GM12878 (cell line): ENCODE results near the gene BRCA2. TPM values are rescaled to one million over a fixed set of nuclear protein-coding genes. Genes with fewer than 3 reads are reported as not detected.

ENCODE experiments used
- ATAC-seq: fragments of 200-7000 bp; cut with Tn5 transposase; 3 replicates; pipeline ENCODE4 v1.9.1; 2020; ENCODE audit warnings: mild to moderate bottlenecking, moderate library complexity
- BruUV-seq: library from RNA; stranded (reverse); fragments of 400-500 nt; replicated peaks from 2 replicates; lab custom pipeline; 2021; lab: Mats Ljungman, UMichigan
- CTCF ChIA-PET: fragments of 300-600 bp; sonication (Branson Sonifier 250); formaldehyde crosslinking; extraction: SDS; loops from one replicate; lab custom pipeline; 2021; ENCODE audit warnings: inconsistent platforms; lab: Yijun Ruan, JAX
- POLR2A ChIA-PET: fragments of 350-600 bp; formaldehyde crosslinking; extraction: SDS; loops from one replicate; lab custom pipeline; 2021; ENCODE audit warnings: inconsistent platforms; lab: Charles Lee
- RAD21 ChIA-PET: fragments of 300-600 bp; sonication (Branson Sonifier 250); formaldehyde crosslinking; loops from one replicate; lab custom pipeline; 2023; ENCODE audit warnings: antibody characterized with exemption; ENCODE audit not compliant: unreplicated experiment; lab: Charles Lee
- SMC1A ChIA-PET: fragments of 300-600 bp; sonication (Branson Sonifier 250); formaldehyde crosslinking; loops from one replicate; lab custom pipeline; 2023; ENCODE audit not compliant: unreplicated experiment, uncharacterized antibody; lab: Charles Lee
- DNase-seq: peaks from one replicate; pipeline ENCODE4 v3.0.0-alpha.2; 2011; ENCODE audit warnings: low read depth, low spot score
- FAIRE-seq: peaks from 3 replicates; lab custom pipeline; 2011; peaks lifted over from hg19 to GRCh38; lab: Jason Lieb, UNC
- H2AFZ ChIP-seq: 2 replicates; pipeline ENCODE4 v1.6.0; 2011; ENCODE audit warnings: low read depth, low read length, control low read depth; ENCODE audit not compliant: control insufficient read depth
- H3K27ac ChIP-seq: 2 replicates; pipeline ENCODE4 v1.5.1; 2011; ENCODE audit warnings: control low read depth; ENCODE audit not compliant: control insufficient read depth, insufficient read depth
- H3K27me3 ChIP-seq, 2 experiments: replicated peaks in 1 of 2; 2 replicates each; pipeline versions ENCODE4 v1.6.0 to v1.6.1; 2011; ENCODE audit warnings: low read length in 1 of 2; ENCODE audit not compliant: control insufficient read depth in 2 of 2, insufficient read depth in 2 of 2
- H3K36me3 ChIP-seq, 2 experiments: 2 replicates each; pipeline ENCODE4 v1.5.1; 2011; ENCODE audit warnings: low read length in 1 of 2; ENCODE audit not compliant: control insufficient read depth in 2 of 2, insufficient read depth in 2 of 2
- H3K4me1 ChIP-seq: 2 replicates; pipeline ENCODE4 v1.6.1; 2011; ENCODE audit warnings: mild to moderate bottlenecking, low read length, moderate library complexity, mixed read lengths; ENCODE audit not compliant: control insufficient read depth, insufficient read depth
- H3K4me2 ChIP-seq: 2 replicates; pipeline ENCODE4 v1.6.0; 2011; ENCODE audit warnings: control low read depth; ENCODE audit not compliant: control insufficient read depth, insufficient read depth
- H3K4me3 ChIP-seq: fragments of 200-600 bp; sonication (generic); 2 replicates; pipeline ENCODE4 v1.5.1; 2016
- H3K79me2 ChIP-seq: 2 replicates; pipeline ENCODE4 v1.6.0; 2011; ENCODE audit warnings: low read length; ENCODE audit not compliant: control insufficient read depth, insufficient read depth
- H3K9ac ChIP-seq: 2 replicates; pipeline ENCODE4 v1.8.0; 2011; ENCODE audit warnings: low read length, control low read depth, mixed read lengths; ENCODE audit not compliant: control insufficient read depth, insufficient read depth
- H3K9me3 ChIP-seq: replicated peaks from 3 replicates; pipeline ENCODE4 v1.5.1; 2011; ENCODE audit warnings: mild to moderate bottlenecking, low read length; ENCODE audit not compliant: control insufficient read depth, insufficient read depth
- H4K20me1 ChIP-seq: 2 replicates; pipeline ENCODE4 v1.6.0; 2011; ENCODE audit not compliant: control insufficient read depth, insufficient read depth
- CBFB ChIP-seq: IDR thresholded peaks from 2 replicates; pipeline ENCODE4 v1.6.1; 2016; ENCODE audit warnings: antibody characterized with exemption, low read depth
- CBX5 ChIP-seq: sonication (generic); IDR thresholded peaks from 2 replicates; pipeline ENCODE4 v1.6.1; 2016; ENCODE audit warnings: low read depth, moderate library complexity, mild to moderate bottlenecking, inconsistent platforms
- NFIC ChIP-seq: IDR thresholded peaks from 2 replicates; pipeline ENCODE4 v1.6.1; 2012; ENCODE audit warnings: low read depth, mild to moderate bottlenecking, inconsistent platforms, low read length, moderate library complexity
- NFXL1 ChIP-seq: fragments of 450-650 bp; IDR thresholded peaks from 2 replicates; pipeline ENCODE4 v1.6.1; 2017; ENCODE audit warnings: antibody characterized with exemption, mild to moderate bottlenecking, borderline replicate concordance
- NFYB ChIP-seq: IDR thresholded peaks from 2 replicates; pipeline ENCODE4 v1.6.1; 2011; ENCODE audit warnings: low read depth, mild to moderate bottlenecking, low read length, improper control_type of control experiment, moderate library complexity; ENCODE audit not compliant: insufficient read depth
- WGBS: methylation state at CpG from one replicate; pipeline ENCODE4 v1.1.6; 2016; ENCODE audit warnings: low lambda C conversion rate; ENCODE audit not compliant: insufficient replicate concordance, insufficient coverage; ENCODE audit errors: missing lambda C conversion rate; 5-methylcytosine and 5-hydroxymethylcytosine counted together
- in situ Hi-C: fragments of 300-500 bp; cut with MboI; formaldehyde crosslinking; loops from 9 replicates; pipeline ENCODE4 v1.14.3; 2018; ENCODE audit warnings: mixed read lengths
- intact Hi-C: fragments of 100-400 bp; cut with micrococcal nuclease; formaldehyde crosslinking; loops from one replicate; pipeline ENCODE4 v1.14.2; 2022; ENCODE audit not compliant: unreplicated experiment
- polyA plus RNA-seq, 11 experiments: library from polyadenylated mRNA; depleted of rRNA in 4 of 11; unstranded in 6 of 11; stranded (reverse) in 5 of 11; fragments of >200 nt; fragmentation: Nextera tagmentation in 4 of 11; fragmentation: Illumina TruSeq in 1 of 11; extraction: Ambion mirVana in 4 of 11; extraction: Trizol in 1 of 11; gene quantifications; 1 replicate in 1 of 11; 2 replicates in 10 of 11; pipeline versions ENCODE4 v1.2.1 to v1.2.3, GENCODE V29; 2011 to 2016; ENCODE audit warnings: inconsistent platforms in 2 of 11, missing spikeins in 2 of 11, low read depth in 1 of 11
- total RNA-seq, 4 experiments: library from RNA; depleted of rRNA in 3 of 4; stranded (reverse); fragments of >200 nt in 3 of 4; fragmentation: Illumina TruSeq in 1 of 4; extraction: Trizol in 1 of 4; gene quantifications; 2 replicates each; pipeline versions ENCODE4 v1.2.1 to v1.2.3, GENCODE V29; 2013 to 2021
- TF ChIP-seq, protein P1 (sequence below): fragments of 450-650 bp; IDR thresholded peaks from 2 replicates; pipeline ENCODE4 v1.6.1; 2014; ENCODE audit warnings: mild to moderate bottlenecking
- TF ChIP-seq, protein P2 (sequence below): fragments of 450-650 bp; IDR thresholded peaks from 2 replicates; pipeline ENCODE4 v1.6.1; 2017; ENCODE audit warnings: mild to moderate bottlenecking, moderate library complexity
- TF ChIP-seq, protein P3 (sequence below): fragments of 450-650 bp; IDR thresholded peaks from 2 replicates; pipeline ENCODE4 v1.6.1; 2017; ENCODE audit warnings: mild to moderate bottlenecking, low read depth, inconsistent platforms; ENCODE audit not compliant: poor library complexity, severe bottlenecking

The BRCA2 gene
- total and polyA plus RNA-seq, 10 of the 15 experiments (the other 5 are each of a cell fraction or from before 2014, with no cell fraction given) = 7.6 to 42.2 (median 23.9) TPM

DNA sequence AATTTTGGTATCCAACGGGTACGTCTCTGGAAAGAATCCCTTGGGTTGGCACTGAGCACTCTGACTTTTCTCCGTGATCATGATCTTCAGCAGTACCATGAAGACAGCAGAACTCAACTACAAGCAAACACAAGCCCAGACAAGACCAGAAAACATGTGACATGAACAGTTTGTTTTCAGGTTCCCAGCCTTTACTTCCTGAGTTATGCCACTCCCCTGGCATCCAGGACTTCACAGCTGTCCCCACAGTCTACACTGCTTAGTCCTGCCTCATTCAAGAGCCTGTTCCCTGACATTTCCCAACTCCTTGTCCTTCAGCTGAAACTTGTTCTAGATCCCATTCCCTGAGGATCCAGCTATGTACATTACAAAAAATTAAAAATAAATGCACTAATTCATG lies 117.5 kb downstream of the BRCA2 start:
- in situ Hi-C loops (loop anchor here (25.0 kb wide), 1 partner anchor 1104 kb away; no protein-coding TSS in a partner anchor), intact Hi-C loops (no loop called here)
- H4K20me1 ChIP-seq = no peaks in the 10 kb centered on the region
- H2AFZ ChIP-seq = no peak overlapping the region
- H3K9me3 ChIP-seq = no peaks in the 10 kb centered on the region
- H3K36me3 ChIP-seq = no peaks in the 10 kb centered on the region
- DNase-seq = no peak
- ChIA-PET POLR2A (interaction anchor here (0.6 to 2.4 kb wide), 2 partner anchors 10 to 137 kb away, joined by 3 to 10 read pairs; no protein-coding TSS in a partner anchor), CTCF (interaction anchor here (1.3 kb wide), 1 partner anchor 10 kb away, joined by 3 read pairs; no protein-coding TSS in a partner anchor), RAD21 (no interaction called here), SMC1A (interaction anchor here (0.9 kb wide), 1 partner anchor 51 kb away, joined by 3 read pairs; no protein-coding TSS in a partner anchor)
- H3K27ac ChIP-seq = no peak overlapping the region; the same call in 1 of the 2 replicates
- H3K9ac ChIP-seq = no peak overlapping the region
- FAIRE-seq = no peak
- WGBS = 100% methylated on average over 3 of the region's 3 CpGs
- H3K4me1 ChIP-seq = peaks cover 13% of the 10 kb centered on the region
- TF ChIP-seq CBFB = no peak
- H3K27me3 ChIP-seq = no peaks in the 10 kb centered on the region
- H3K79me2 ChIP-seq = peaks cover 8% of the 10 kb centered on the region
- H3K4me2 ChIP-seq = no peak overlapping the region
- H3K4me3 ChIP-seq = no peak overlapping the region
- no TSS peak for BruUV-seq
- ATAC-seq = no peak

DNA sequence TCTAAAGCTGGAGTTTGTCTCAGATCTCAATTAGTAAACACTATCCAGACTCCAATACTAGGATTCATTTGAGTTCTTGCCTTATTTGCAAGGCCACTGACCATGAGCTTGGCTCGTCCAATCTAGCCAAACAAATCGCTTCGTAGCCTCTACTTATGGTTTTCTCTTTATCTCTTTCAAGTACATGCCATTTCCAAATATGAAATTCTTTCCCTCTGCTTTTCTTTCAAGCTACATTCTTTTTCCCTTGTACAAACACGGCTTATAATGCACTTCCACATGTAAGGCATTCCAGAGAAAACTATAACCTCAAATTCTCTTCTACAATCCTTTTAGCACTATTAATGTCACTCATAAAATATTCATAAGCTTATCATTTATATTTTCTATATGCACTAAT lies 123.6 kb downstream of the BRCA2 start:
- H3K79me2 ChIP-seq = no peaks in the 10 kb centered on the region
- no peak for ATAC-seq
- no peak overlapping the region for H3K27ac ChIP-seq
- RAD21 ChIA-PET = interaction anchor here (0.5 to 1.7 kb wide), 2 partner anchors 142 to 619 kb away, joined by 3 read pairs; no protein-coding TSS in a partner anchor
- POLR2A ChIA-PET = interaction anchor here (2.6 kb wide), 1 partner anchor 10 kb away, joined by 16 read pairs; the partner anchor contains the start of gene N4BP2L1
- H3K4me3 ChIP-seq = no peak overlapping the region
- no peak overlapping the region for H3K9ac ChIP-seq
- WGBS = 97% methylated on average over 4 of the region's 4 CpGs
- no TSS peak for BruUV-seq
- no peaks in the 10 kb centered on the region for H4K20me1 ChIP-seq
- no peak for FAIRE-seq
- no peak overlapping the region for H2AFZ ChIP-seq
- SMC1A ChIA-PET = interaction anchor here (0.6 to 3.4 kb wide), 7 partner anchors 10 to 193 kb away, joined by 3 to 25 read pairs (median 3); partner anchors contain the start of gene N4BP2L1
- CTCF ChIA-PET = interaction anchor here (0.8 to 1.5 kb wide), 6 partner anchors 9 to 192 kb away, joined by 3 to 7 read pairs (median 4); no protein-coding TSS in a partner anchor
- H3K9me3 ChIP-seq = no peaks in the 10 kb centered on the region
- H3K27me3 ChIP-seq = no peaks in the 10 kb centered on the region
- no peak overlapping the region for H3K4me2 ChIP-seq
- no peak for DNase-seq
- no peaks in the 10 kb centered on the region for H3K36me3 ChIP-seq
- H3K4me1 ChIP-seq = peaks cover 11% of the 10 kb centered on the region
- in situ Hi-C loops = loop anchor here (25.0 kb wide), 1 partner anchor 1098 kb away; no protein-coding TSS in a partner anchor
- intact Hi-C loops = no loop called here
- TF ChIP-seq, protein P1, sequence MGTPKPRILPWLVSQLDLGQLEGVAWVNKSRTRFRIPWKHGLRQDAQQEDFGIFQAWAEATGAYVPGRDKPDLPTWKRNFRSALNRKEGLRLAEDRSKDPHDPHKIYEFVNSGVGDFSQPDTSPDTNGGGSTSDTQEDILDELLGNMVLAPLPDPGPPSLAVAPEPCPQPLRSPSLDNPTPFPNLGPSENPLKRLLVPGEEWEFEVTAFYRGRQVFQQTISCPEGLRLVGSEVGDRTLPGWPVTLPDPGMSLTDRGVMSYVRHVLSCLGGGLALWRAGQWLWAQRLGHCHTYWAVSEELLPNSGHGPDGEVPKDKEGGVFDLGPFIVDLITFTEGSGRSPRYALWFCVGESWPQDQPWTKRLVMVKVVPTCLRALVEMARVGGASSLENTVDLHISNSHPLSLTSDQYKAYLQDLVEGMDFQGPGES = no peak
- TF ChIP-seq, protein P2, sequence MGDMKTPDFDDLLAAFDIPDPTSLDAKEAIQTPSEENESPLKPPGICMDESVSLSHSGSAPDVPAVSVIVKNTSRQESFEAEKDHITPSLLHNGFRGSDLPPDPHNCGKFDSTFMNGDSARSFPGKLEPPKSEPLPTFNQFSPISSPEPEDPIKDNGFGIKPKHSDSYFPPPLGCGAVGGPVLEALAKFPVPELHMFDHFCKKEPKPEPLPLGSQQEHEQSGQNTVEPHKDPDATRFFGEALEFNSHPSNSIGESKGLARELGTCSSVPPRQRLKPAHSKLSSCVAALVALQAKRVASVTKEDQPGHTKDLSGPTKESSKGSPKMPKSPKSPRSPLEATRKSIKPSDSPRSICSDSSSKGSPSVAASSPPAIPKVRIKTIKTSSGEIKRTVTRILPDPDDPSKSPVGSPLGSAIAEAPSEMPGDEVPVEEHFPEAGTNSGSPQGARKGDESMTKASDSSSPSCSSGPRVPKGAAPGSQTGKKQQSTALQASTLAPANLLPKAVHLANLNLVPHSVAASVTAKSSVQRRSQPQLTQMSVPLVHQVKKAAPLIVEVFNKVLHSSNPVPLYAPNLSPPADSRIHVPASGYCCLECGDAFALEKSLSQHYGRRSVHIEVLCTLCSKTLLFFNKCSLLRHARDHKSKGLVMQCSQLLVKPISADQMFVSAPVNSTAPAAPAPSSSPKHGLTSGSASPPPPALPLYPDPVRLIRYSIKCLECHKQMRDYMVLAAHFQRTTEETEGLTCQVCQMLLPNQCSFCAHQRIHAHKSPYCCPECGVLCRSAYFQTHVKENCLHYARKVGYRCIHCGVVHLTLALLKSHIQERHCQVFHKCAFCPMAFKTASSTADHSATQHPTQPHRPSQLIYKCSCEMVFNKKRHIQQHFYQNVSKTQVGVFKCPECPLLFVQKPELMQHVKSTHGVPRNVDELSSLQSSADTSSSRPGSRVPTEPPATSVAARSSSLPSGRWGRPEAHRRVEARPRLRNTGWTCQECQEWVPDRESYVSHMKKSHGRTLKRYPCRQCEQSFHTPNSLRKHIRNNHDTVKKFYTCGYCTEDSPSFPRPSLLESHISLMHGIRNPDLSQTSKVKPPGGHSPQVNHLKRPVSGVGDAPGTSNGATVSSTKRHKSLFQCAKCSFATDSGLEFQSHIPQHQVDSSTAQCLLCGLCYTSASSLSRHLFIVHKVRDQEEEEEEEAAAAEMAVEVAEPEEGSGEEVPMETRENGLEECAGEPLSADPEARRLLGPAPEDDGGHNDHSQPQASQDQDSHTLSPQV = no peak
- TF ChIP-seq CBFB (no peak), CBX5 (no peak), NFXL1 (no peak), NFIC (no peak), NFYB (no peak)
- TF ChIP-seq, protein P3, sequence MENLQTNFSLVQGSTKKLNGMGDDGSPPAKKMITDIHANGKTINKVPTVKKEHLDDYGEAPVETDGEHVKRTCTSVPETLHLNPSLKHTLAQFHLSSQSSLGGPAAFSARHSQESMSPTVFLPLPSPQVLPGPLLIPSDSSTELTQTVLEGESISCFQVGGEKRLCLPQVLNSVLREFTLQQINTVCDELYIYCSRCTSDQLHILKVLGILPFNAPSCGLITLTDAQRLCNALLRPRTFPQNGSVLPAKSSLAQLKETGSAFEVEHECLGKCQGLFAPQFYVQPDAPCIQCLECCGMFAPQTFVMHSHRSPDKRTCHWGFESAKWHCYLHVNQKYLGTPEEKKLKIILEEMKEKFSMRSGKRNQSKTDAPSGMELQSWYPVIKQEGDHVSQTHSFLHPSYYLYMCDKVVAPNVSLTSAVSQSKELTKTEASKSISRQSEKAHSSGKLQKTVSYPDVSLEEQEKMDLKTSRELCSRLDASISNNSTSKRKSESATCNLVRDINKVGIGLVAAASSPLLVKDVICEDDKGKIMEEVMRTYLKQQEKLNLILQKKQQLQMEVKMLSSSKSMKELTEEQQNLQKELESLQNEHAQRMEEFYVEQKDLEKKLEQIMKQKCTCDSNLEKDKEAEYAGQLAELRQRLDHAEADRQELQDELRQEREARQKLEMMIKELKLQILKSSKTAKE = no peak
